ENCODE measurements around the gene TMEM132D. TPM values are rescaled to one million over a fixed set of nuclear protein-coding genes. Genes with fewer than 3 reads are reported as not detected.

The TMEM132D gene
- total RNA-seq, 2 experiments from 2014 or later: not detected

DNA sequence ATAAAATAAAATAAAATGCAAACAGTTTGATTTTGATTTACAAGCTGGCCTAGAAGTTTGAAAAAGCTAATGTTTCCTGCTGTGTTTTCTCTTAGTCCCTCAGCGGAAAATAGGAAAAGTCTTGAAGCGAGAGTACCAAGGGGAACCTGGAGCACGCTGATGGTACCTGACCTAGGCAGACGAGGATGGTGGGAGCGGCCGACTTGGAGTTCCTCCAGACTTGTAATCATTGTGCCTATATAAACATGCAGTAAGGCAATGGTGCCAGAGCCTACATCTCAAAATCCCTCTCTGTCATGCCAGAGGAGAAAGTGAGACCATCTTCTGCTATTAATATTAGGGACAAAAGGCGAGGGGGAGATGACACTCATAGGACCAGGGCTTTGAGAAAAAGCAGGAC is 371.7 kb downstream of the TMEM132D start:
- no peaks in the 10 kb centered on the region for H3K9me3 ChIP-seq (ENCODE audit: low read length)
- TF ChIP-seq EZH2phosphoT487 (IDR thresholded peaks at IDR 0.05; ENCODE audit: borderline replicate concordance, low read depth, low read length) (no peak), CTCF (conservative IDR thresholded peaks at IDR 0.05; ENCODE audit: low read length) (no peak)
- H3K9me2 ChIP-seq (ENCODE audit: insufficient read depth, low read length): no peaks in the 10 kb centered on the region
- intact Hi-C loops (cut with micrococcal nuclease; ENCODE audit: unreplicated experiment): no loop called here
- no peak overlapping the region for H3K4me3 ChIP-seq (ENCODE audit: low read depth, low read length, poor library complexity, severe bottlenecking)
- no peak overlapping the region for H3K27ac ChIP-seq (ENCODE audit: low read depth, low read length, poor library complexity, severe bottlenecking)
- H2AFZ ChIP-seq (ENCODE audit: low read length): no peak overlapping the region
- no peaks in the 10 kb centered on the region for H4K20me1 ChIP-seq (ENCODE audit: insufficient read depth, low read length)
- H3K4me2 ChIP-seq (ENCODE audit: low read length): no peak overlapping the region
- no TSS peak for BruUV-seq (replicated peaks)
- H3K36me3 ChIP-seq (ENCODE audit: insufficient read depth, low read length): no peaks in the 10 kb centered on the region
- ChIA-PET CTCF (ENCODE audit: unreplicated experiment) (no interaction called here), POLR2A (no interaction called here)
- H3K79me2 ChIP-seq (ENCODE audit: insufficient read depth, low read depth, low read length): no peaks in the 10 kb centered on the region
- DNase-seq (ENCODE audit: low spot score): no peak
- no peaks in the 10 kb centered on the region for H3K4me1 ChIP-seq (ENCODE audit: insufficient read depth, low read length, poor library complexity, severe bottlenecking)

GRCh38 chr12:129530984-129531383 is 372.8 kb downstream of the TMEM132D start:
- POLR2A ChIA-PET: no interaction called here
- no peak overlapping the region for H3K4me3 ChIP-seq (ENCODE audit: low read depth, low read length, poor library complexity, severe bottlenecking)
- DNase-seq (ENCODE audit: low spot score): no peak
- no peak overlapping the region for H3K4me2 ChIP-seq (ENCODE audit: low read length)
- H3K36me3 ChIP-seq (ENCODE audit: insufficient read depth, low read length): no peaks in the 10 kb centered on the region
- no peaks in the 10 kb centered on the region for H4K20me1 ChIP-seq (ENCODE audit: insufficient read depth, low read length)
- H3K27ac ChIP-seq (ENCODE audit: low read depth, low read length, poor library complexity, severe bottlenecking): no peak overlapping the region
- BruUV-seq (replicated peaks): no TSS peak
- TF ChIP-seq EZH2phosphoT487 (IDR thresholded peaks at IDR 0.05; ENCODE audit: borderline replicate concordance, low read depth, low read length) (no peak), CTCF (conservative IDR thresholded peaks at IDR 0.05; ENCODE audit: low read length) (no peak)
- no peaks in the 10 kb centered on the region for H3K9me3 ChIP-seq (ENCODE audit: low read length)
- no peak overlapping the region for H2AFZ ChIP-seq (ENCODE audit: low read length)
- H3K9me2 ChIP-seq (ENCODE audit: insufficient read depth, low read length): no peaks in the 10 kb centered on the region
- no peaks in the 10 kb centered on the region for H3K79me2 ChIP-seq (ENCODE audit: insufficient read depth, low read depth, low read length)
- intact Hi-C loops (cut with micrococcal nuclease; ENCODE audit: unreplicated experiment): no loop called here
- CTCF ChIA-PET (ENCODE audit: unreplicated experiment): no interaction called here
- H3K4me1 ChIP-seq (ENCODE audit: insufficient read depth, low read length, poor library complexity, severe bottlenecking): no peaks in the 10 kb centered on the region

GRCh38 chr12:129530517-129530916 is 373.3 kb downstream of the TMEM132D start:
- Histone ChIP-seq H3K36me3 (ENCODE audit: insufficient read depth, low read length) (no peaks in the 10 kb centered on the region), H3K4me3 (ENCODE audit: low read depth, low read length, poor library complexity, severe bottlenecking) (no peak overlapping the region), H3K79me2 (ENCODE audit: insufficient read depth, low read depth, low read length) (no peaks in the 10 kb centered on the region), H3K27ac (ENCODE audit: low read depth, low read length, poor library complexity, severe bottlenecking) (no peak overlapping the region), H3K4me2 (ENCODE audit: low read length) (no peak overlapping the region), H3K9me3 (ENCODE audit: low read length) (no peaks in the 10 kb centered on the region), H4K20me1 (ENCODE audit: insufficient read depth, low read length) (no peaks in the 10 kb centered on the region), H3K9me2 (ENCODE audit: insufficient read depth, low read length) (no peaks in the 10 kb centered on the region), H2AFZ (ENCODE audit: low read length) (no peak overlapping the region), H3K4me1 (ENCODE audit: insufficient read depth, low read length, poor library complexity, severe bottlenecking) (no peaks in the 10 kb centered on the region)
- POLR2A ChIA-PET: no interaction called here
- CTCF ChIA-PET (ENCODE audit: unreplicated experiment): no interaction called here
- intact Hi-C loops (cut with micrococcal nuclease; ENCODE audit: unreplicated experiment): no loop called here
- no TSS peak for BruUV-seq (replicated peaks)
- DNase-seq (ENCODE audit: low spot score): no peak
- TF ChIP-seq CTCF (conservative IDR thresholded peaks at IDR 0.05; ENCODE audit: low read length) (no peak), EZH2phosphoT487 (IDR thresholded peaks at IDR 0.05; ENCODE audit: borderline replicate concordance, low read depth, low read length) (no peak)

Measured in OCI-LY7 (cell line).